ENCODE measurements around the gene TMEM220. TPM values are rescaled to one million over a fixed set of nuclear protein-coding genes. Genes with fewer than 3 reads are reported as not detected.

The TMEM220 gene
- polyA plus RNA-seq, 1 of the 3 experiments (the other 2 are of a cell fraction) = 2.7 TPM

- Histone ChIP-seq H3K4me3 (ENCODE audit: low read depth in 2 of 2, low read length in 1 of 2) (no peak overlapping the region), H3K27me3 (ENCODE audit: insufficient read depth) (no peaks in the 10 kb centered on the region), H3K9me3 (0 out of 2 replicates have a peak, but pooled peaks cover 3% of the 10 kb centered on the region), H3F3A (replicated peaks; ENCODE audit: insufficient read depth) (no peaks in the 10 kb centered on the region), H3K4me1 (ENCODE audit: control insufficient read depth in 1 of 2, insufficient read depth in 2 of 2, low read depth in 1 of 2, low read length in 1 of 2) (no peaks in the 10 kb centered on the region; a peak in 1 of 4 replicates), H3K9me2 (no peaks in the 10 kb centered on the region), H4K20me1 (ENCODE audit: insufficient read depth) (no peaks in the 10 kb centered on the region), H3K4me2 (no peak overlapping the region), H3K9ac (no peak overlapping the region), H2AFZ (ENCODE audit: low read depth) (no peak overlapping the region), H3K36me3 (replicated peaks in 1 of 2; ENCODE audit: control insufficient read depth in 1 of 2, insufficient read depth in 2 of 2, low read length in 1 of 2) (no peaks in the 10 kb centered on the region), H3K79me2 (ENCODE audit: insufficient read depth) (no peaks in the 10 kb centered on the region), H3K27ac (ENCODE audit: low read depth in 2 of 2, low read length in 1 of 2) (no peak overlapping the region)
- DNase-seq = no peak
- CTCF ChIA-PET = interaction anchor here (1.3 kb wide), 2 partner anchors 8 to 23 kb away, joined by 3 read pairs; no protein-coding TSS in a partner anchor
- TF ChIP-seq RFX5 (IDR thresholded peaks at IDR 0.05; ENCODE audit: low read length) = no peak
- no peak for TF ChIP-seq CTCF (IDR thresholded peaks at IDR 0.05)
- no peak for TF ChIP-seq EZH2phosphoT487 (IDR thresholded peaks at IDR 0.05; ENCODE audit: borderline replicate concordance, low read depth)
- no peak for TF ChIP-seq FOXJ3 (CRISPR knock-in tag; IDR thresholded peaks at IDR 0.05)
- TF ChIP-seq, protein P1, sequence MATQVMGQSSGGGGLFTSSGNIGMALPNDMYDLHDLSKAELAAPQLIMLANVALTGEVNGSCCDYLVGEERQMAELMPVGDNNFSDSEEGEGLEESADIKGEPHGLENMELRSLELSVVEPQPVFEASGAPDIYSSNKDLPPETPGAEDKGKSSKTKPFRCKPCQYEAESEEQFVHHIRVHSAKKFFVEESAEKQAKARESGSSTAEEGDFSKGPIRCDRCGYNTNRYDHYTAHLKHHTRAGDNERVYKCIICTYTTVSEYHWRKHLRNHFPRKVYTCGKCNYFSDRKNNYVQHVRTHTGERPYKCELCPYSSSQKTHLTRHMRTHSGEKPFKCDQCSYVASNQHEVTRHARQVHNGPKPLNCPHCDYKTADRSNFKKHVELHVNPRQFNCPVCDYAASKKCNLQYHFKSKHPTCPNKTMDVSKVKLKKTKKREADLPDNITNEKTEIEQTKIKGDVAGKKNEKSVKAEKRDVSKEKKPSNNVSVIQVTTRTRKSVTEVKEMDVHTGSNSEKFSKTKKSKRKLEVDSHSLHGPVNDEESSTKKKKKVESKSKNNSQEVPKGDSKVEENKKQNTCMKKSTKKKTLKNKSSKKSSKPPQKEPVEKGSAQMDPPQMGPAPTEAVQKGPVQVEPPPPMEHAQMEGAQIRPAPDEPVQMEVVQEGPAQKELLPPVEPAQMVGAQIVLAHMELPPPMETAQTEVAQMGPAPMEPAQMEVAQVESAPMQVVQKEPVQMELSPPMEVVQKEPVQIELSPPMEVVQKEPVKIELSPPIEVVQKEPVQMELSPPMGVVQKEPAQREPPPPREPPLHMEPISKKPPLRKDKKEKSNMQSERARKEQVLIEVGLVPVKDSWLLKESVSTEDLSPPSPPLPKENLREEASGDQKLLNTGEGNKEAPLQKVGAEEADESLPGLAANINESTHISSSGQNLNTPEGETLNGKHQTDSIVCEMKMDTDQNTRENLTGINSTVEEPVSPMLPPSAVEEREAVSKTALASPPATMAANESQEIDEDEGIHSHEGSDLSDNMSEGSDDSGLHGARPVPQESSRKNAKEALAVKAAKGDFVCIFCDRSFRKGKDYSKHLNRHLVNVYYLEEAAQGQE (IDR thresholded peaks at IDR 0.05; ENCODE audit: low read depth, low read length) = no peak
- no peak for TF ChIP-seq NRF1 (IDR thresholded peaks at IDR 0.05; ENCODE audit: low read depth, low read length)
- no peak for TF ChIP-seq FOSL2 (IDR thresholded peaks at IDR 0.05; ENCODE audit: borderline replicate concordance, low read depth)
- no peak for TF ChIP-seq POLR2AphosphoS5 (IDR thresholded peaks at IDR 0.05; ENCODE audit: low read depth, low read length)
- no peak for TF ChIP-seq NFIC (IDR thresholded peaks at IDR 0.05; ENCODE audit: borderline replicate concordance)
- no peak for TF ChIP-seq RAD21 (IDR thresholded peaks at IDR 0.05; ENCODE audit: low read length)
- TF ChIP-seq PBX3 (IDR thresholded peaks at IDR 0.05) = no peak
- no peak for TF ChIP-seq USF1 (IDR thresholded peaks at IDR 0.05; ENCODE audit: borderline replicate concordance, low read depth)
- no peak for TF ChIP-seq SMC3 (IDR thresholded peaks at IDR 0.05; ENCODE audit: low read depth, low read length)
- TF ChIP-seq JUND (IDR thresholded peaks at IDR 0.05) = no peak
- WGBS (ENCODE audit: low lambda C conversion rate) = 45% methylated on average over 11 of the region's 11 CpGs
- POLR2A ChIA-PET = no interaction called here
Observed at GRCh38 chr17:10777131-10777807, 47.4 kb upstream of the TMEM220 start.

Measured in SK-N-SH (cell line).